A172 (cell line): Measurements from ENCODE around the gene GATA6. TPM values are rescaled to one million over a fixed set of nuclear protein-coding genes. Genes with fewer than 3 reads are reported as not detected.

Source experiments
- DNase-seq: peaks from one replicate; pipeline ENCODE4 v3.0.0-alpha.2; 2015; ENCODE audit warnings: low spot score
- total RNA-seq: library from RNA; depleted of rRNA; stranded (reverse); fragments of >200 nt; shearing (Covaris generic); gene quantifications from 2 replicates; pipeline ENCODE4 v1.2.3, GENCODE V29; 2014

GATA6 gene
- total RNA-seq, 1 experiment from 2014 or later, result 3.9 TPM

- DNase-seq, result no peak
These were observed 3.1 kb upstream of the GATA6 start for GRCh38 chr18:22166069-22166950.

GRCh38 chr18:22167091-22167470 lies 2.3 kb upstream of the GATA6 start:
- DNase-seq, result no peak

GRCh38 chr18:22167471-22168241 lies 1.7 kb upstream of the GATA6 start:
- DNase-seq, result no peak

GRCh38 chr18:22168360-22168921 lies 948 bp upstream of the GATA6 start:
- DNase-seq, result peak; percentile 33

GRCh38 chr18:22169889-22170420 lies 566 bp downstream of the GATA6 start:
- peak; percentile 28 for DNase-seq

GRCh38 chr18:22170421-22171257 lies 1.2 kb downstream of the GATA6 start:
- peak; percentile 31 for DNase-seq

- DNase-seq, result no peak
These were observed 2.1 kb downstream of the GATA6 start for GRCh38 chr18:22171258-22172119.

- no peak for DNase-seq
These were observed 2.8 kb downstream of the GATA6 start for GRCh38 chr18:22172120-22172582.

GRCh38 chr18:22172594-22173049 lies 3.2 kb downstream of the GATA6 start:
- no peak for DNase-seq

GRCh38 chr18:22173221-22173927 lies 4.0 kb downstream of the GATA6 start:
- DNase-seq, result no peak

GRCh38 chr18:22173928-22174301 lies 4.5 kb downstream of the GATA6 start:
- DNase-seq, result no peak

GRCh38 chr18:22174341-22175145 lies 5.2 kb downstream of the GATA6 start:
- no peak for DNase-seq

GRCh38 chr18:22175346-22175745 lies 6.0 kb downstream of the GATA6 start:
- DNase-seq, result no peak

- DNase-seq, result no peak
These were observed 7.3 kb downstream of the GATA6 start for GRCh38 chr18:22176420-22177326.

GRCh38 chr18:22177327-22177871 lies 8.0 kb downstream of the GATA6 start:
- DNase-seq, result no peak

- no peak for DNase-seq
These were observed 9.8 kb downstream of the GATA6 start for GRCh38 chr18:22179174-22179573.

GRCh38 chr18:22179631-22180030 lies 10.2 kb downstream of the GATA6 start:
- DNase-seq, result no peak
